ENCODE data around the gene MACROD1.

Gene MACROD1

DNA sequence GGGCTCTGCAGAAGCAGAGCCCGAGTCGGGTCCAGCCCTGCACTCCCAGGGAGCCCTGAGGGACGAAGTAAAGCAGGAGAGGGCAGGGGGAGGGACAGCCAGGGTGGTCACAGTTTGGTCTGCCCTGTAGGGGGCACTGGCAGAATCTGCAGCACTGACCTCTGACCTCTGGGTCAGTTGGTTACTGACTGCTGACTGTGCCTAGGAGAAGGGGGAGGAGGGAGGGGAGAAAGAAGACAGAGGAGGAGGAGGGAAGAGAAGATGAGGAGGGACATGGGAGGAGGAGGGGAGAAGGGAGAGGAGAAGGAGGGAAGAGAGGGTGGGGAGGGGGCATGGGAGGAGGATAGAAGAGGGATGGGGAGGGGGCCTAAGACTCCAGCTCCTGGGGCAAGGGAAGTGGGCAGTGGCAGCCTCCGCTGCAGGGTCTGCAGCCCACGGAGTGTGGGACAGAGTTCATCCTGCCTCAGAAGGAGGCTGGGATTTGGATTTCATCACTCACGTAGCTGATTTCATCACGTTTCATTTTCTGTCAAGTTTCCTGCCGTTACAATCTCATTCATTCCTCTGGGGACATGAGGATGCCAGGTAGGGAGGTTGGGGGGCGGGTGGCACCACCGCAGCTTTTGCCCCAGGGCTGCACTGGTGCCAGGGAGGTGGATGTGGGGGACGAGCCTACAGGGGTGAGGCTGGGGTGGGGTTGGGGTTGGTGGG, 75.0 kb downstream of the MACROD1 start:
- DNase-seq: no peak

DNA sequence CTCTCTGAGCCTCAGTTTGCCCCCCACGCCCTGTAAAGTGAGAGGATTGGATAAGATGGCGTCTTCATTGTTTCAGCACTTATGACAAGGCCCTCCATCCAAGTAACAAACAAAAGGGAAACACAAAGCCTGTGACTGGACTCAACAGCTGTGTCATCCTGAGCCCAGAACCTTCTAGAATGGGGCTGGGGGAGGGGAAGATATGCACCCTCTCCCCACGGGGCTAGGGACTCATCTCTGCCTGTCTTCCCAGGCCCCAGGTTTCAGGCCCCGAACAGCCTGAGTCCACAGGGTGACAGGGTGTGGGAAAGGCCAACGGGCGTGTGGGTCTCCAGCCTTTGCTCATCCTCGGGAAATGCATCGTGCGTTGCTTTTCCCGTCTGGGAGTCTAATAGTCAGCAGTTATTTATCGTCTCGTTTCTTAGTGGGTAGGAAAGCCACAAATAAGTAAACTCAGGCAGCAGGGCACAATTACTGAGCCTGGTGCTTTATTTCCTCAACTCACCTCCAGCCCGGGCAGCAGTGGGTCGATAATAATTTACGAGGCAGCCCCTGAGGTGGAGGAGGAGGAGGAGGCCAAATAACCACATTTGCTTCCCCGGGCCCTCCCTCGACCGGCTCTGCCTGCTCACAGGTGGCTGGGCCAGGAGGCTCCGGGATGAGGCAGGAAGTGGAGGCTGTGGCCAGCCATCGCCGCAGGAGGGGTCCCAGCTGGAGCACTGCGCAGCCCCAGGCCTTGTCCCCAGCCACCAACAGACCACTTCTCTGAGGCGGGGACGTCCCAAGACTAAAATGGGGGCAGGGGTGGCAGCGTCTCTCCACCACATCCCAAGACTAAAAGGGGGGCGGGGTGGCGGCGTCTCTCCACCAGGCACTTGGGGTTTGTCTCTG, 75.8 kb downstream of the MACROD1 start:
- no peak for DNase-seq

DNA sequence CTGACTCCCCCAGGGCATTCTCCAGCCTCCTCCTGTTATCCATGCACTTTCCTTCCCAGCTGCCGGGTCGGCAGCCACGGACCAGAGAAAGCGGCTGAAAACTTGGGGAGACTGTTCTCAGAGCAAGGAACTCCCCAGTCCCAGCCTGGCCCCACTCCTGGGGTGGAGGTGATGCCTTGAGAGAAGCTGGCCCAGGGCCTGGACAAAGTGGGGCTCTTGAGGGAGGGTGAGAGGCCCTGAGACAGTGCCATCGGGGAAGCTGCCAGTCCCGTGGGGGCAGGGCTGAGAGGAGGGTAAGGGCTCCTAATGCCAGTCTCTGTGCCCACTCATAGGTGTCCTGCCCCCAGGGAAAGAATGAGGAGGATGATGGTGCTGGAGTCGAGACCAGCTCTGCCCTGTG, 76.4 kb downstream of the MACROD1 start:
- DNase-seq: no peak

DNA sequence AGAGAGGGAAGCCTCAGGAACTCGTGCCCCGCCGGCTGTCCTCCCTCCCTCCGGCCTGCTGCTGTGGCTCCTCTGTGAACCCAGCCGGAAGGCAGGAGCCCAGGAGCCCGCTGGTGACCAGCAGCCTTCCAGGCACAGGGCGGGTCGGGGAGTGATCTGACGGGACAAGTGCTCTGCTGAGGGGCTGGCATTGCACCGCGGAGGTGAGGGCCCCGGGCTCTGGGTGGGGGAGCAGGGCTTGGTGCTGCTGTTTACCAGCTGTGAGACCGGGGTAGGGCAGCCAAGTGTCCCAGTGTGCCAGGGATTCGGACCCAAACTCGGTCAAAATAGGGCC, 76.9 kb downstream of the MACROD1 start:
- no peak for DNase-seq

DNA sequence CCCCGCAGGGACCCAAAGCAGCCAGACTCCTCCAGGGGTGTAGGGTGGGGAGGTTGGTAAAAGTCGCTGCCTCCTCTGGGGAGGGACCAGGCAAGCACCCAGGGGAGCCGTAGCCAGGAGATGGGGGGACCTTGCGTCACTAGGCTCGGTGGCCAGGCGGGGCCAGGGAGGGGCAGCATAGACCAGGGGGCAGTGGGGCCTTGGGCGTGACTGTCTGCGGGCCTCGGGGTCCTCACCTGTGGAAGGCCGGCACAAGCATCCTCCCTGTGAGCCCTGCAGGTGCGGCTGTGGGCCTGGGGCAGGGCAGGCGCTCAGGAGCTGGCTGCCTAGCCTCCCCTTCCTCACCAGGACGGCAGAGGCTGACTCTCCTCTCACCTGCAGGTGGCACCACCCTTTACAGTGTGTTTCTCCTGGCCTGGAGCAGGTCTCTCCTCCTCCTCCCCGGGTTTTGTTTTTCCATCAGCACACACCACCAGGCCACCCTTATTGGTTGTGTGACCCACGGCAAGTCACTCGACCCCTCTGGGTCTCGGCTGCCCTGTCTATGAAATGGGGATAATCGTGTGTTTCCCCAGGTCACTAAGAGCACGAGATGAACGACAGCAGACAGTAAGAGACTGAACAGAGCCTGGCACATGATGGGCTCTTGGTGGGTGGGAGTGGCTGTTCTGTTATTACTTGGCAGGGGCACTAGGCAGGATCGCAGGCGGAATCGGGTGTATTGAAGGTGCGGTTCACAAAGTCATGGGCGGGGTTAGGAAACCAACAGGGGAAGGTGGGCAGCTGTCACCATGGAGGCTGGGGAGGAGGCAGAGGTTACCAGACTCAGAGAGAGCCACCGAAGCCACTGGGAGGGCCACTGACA, 77.5 kb downstream of the MACROD1 start:
- DNase-seq: no peak

DNA sequence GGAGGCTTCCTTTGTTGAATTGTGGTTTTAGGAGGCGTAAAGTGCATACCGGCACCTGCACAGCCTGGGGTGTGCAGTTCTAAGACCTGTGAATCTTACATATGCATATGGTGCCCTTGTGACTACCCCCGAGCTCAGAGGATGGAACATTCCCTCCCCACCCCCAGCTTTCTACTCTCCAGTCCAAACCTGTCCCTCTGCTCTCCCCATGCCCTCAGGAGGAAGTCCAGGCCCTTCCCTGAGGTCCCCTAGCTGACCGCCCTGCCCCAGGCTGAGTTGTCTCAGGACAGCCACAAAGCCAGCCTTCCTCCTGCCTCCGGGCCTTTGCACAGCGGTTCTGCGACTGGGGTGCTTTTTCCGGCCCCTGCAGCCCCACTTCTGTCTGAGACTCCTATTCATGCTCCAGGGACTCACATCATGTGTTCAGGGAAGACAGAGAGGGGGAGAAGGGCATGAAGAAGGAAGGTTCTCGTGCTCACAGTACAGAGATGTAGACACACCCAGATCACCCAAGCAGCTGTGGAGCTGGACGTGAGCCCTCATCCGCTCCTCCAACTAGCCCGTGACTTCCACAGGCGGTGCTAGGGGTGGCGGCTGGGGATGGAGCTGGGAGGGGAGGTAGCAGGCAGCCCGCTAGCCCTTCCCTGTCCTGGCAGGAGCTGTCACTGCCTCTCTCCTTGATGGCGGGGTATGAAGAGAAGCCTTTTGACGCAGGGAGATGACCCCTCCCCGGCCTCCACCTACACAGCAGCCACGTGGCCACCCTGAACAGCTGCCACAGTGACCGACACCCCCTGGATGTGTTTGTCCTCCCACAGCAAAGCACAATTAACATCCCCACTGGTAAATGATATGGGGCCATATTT, 79.4 kb downstream of the MACROD1 start:
- DNase-seq: no peak

GRCh38 chr11:64085906-64086257, 80.0 kb downstream of the MACROD1 start:
- DNase-seq: no peak

DNA sequence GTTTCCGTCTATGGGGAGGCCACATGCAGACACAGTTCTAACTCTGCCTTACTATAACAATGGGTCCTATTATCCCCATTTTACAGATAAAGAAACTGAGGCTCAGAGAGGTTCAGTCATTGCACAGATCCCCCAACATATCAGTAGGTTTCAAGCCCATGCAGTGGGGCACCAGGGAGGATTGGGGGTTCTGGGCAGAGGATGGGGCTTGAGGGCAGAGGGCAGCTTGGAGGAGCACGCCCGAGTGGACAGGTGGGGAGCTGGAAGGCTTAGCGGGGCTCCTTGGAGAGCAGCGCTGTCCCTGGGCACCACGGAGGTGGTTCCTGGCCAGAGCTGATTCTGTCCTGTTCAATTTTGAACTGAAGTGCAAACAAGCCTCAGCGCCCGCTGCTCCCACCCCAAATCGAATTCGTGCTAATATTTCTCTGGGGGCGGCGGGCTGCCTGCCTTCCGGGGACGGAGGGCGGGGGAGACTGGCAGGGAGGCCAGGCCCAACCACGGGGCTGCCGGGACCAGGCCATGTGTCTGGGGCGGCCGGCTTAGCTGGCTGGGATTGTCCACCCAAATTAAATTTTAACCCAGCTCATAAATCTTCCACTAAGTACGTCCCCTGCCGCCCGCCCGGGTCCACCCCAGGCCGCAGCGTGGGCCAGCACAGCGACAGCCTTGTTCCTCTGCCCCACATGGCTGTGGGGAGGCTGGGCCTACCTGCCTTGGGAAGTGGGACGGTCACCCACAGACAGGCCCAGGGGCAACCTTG, 80.8 kb downstream of the MACROD1 start:
- no peak for DNase-seq

DNA sequence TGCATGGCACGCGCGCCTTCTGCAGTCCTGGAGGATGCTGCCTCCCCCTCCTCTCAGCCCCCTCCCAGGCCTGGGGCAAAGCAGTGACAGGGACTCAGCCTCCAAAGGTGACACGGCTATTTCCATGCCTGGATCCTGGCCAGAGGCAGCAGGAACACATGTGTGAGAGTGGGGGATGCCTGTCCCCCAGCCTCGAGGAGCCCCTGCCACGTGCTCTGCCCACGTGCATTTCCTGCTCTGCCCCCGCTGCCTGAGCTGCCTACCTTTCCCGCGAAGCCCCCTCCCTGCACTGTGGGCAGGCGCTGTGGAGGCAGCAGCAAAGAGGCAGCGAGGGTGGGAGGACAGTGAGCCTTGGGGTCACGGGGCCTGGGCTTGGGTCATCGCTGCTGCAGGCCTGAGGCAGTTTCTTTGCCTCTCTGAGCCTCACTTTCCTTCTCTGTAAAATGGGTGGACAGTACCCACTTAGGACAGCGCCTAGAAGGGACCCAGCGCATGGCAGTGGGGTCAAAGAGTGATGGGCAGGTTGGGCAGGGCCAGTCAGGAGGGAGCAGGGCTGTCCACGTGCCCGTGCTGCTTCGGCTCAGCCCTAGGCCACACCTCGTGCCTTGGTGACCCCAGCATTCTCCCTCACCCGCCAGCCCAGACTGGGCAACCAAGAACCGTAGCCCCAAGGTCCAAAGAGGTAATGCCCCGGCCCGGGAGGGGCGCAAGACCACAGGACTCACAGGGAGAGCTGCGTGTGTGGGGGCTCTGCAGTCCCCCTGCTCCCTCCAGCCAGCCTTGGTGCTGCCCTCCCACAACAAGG, 81.6 kb downstream of the MACROD1 start:
- DNase-seq: no peak

DNA sequence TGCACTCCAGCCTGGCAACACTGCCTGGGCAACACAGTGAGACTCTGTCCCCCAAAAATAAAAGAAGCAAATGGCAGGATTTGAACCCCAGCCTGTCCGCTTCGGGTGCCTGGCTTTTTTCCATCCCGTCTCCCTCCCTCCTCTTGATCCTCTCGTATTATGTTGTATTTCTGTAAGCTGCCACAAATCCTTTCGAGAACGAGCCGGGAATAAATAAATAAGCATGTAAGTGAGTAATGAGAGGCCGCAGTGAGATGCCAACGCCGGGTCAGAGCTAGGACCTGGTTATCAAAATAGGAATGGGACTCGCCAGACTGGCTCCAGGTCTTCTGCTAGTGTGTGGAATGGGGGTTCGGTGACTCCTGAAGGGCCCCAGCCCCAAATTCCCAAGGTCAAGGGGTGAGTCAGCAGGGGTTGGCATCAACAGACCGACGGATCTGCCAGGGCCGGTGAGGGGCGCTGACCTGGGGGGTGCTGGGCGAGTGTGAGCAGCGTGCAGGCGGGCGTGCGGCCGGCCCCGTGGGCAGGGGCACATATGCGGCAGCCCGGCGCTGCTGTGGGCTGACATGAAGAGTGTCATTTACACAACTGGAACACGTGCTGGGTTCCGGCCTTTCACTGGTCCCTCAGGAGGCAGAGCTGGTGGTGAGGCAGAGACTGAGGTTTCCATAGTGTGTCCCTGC, 82.4 kb downstream of the MACROD1 start:
- no peak for DNase-seq

GRCh38 chr11:64081745-64082442, 84.0 kb downstream of the MACROD1 start:
- no peak for DNase-seq

- no peak for DNase-seq
Measured at GRCh38 chr11:64080390-64080789, 85.5 kb downstream of the MACROD1 start.

DNA sequence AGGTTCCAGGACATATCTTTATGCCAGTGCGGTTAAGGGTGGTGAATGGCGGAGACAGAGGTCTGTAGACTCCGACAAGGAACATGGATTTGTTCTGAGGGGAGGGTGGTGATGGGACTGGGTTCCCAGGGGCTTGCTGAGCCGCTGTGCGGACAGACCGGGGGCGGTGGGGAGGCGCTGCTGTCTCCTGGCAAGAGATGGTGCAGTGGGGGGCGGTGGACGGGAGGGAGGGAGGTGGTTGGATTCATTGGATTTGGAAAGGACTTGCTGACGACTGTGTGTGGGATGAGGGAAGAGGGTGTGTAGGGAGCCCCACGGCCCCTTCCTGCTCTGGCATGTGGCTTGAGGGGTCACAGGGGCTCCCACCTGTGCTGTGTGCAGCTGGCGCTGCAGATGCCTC, 87.0 kb downstream of the MACROD1 start:
- no peak for DNase-seq

GRCh38 chr11:64078284-64078683, 87.6 kb downstream of the MACROD1 start:
- no peak for DNase-seq

- no peak for DNase-seq
Measured at GRCh38 chr11:64077607-64078006, 88.3 kb downstream of the MACROD1 start.

DNA sequence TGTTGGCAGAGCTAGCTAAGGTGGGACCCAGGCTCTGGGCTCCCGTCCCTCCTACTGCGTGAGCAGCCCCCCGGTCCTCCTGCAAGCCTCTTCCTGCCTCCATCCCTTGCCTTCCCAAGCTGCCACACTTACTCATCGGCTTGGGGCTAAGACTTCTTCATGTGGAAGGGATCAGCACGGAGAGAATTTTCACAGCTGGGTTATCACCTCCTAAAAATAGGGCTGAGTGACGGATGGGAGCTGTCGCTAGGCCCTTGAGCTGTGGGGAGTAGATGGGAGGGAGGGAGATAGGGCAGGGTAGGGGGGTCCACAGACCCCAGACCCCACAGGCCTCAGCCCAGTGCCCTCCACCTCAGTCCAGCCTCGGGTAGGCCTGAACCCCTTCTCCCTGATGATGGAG, 89.2 kb downstream of the MACROD1 start:
- no peak for DNase-seq

DNA sequence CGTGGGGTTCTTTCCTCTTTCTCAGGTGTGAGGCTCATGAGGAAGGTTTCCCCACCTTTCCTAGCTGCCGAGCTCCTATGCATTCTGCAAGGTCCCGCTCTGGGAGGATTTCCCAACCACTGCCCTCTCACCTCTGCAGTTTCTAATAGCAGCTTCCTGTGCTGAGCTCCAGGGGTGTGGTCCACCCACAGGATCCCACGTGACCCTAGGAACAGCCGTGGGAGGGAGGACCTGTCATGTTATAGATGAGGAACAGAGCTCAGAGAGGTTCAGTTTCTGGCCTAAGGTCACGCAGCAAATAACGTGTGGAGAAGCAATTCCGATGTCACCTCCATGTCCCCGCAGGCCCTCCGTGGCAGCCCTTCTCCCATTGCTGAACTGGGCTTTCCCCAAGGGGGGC, 91.7 kb downstream of the MACROD1 start:
- DNase-seq: no peak

DNA sequence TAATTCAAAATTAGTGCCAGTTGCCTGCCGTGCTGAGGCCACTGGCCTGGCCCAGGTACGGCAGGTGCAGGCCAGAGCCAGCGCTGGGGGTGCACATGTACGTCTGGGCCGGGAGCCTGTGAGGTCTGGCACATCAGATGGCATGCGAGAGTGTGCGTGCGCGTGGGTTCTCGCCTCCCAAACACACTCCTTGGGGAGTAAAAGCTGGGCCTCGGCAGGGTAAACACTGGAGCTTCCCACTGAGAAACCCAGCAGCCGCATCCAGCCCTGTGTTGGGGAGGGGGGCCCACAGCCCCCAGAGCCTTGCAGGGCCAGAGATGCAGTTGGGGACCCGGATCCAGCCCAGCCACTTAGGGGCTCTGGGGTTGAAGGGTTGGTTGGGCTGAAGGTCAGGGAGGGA, 92.4 kb downstream of the MACROD1 start:
- no peak for DNase-seq

- DNase-seq: no peak
Measured at GRCh38 chr11:64072871-64073270, 93.0 kb downstream of the MACROD1 start.

- DNase-seq: no peak
Measured at GRCh38 chr11:64072403-64072802, 93.5 kb downstream of the MACROD1 start.

Data from NCI-H1048 (cell line).